Hepatocyte (in vitro differentiated cells): Measurements from ENCODE around the gene CPLX1. TPM values are rescaled to one million over a fixed set of nuclear protein-coding genes. Genes with fewer than 3 reads are reported as not detected.

ENCODE experiments used
- DNase-seq: peaks from one replicate; pipeline ENCODE4 v3.0.0-alpha.2; 2016; ENCODE audit warnings: low spot score
- H2AFZ ChIP-seq: fragments of 200-600 bp; sonication (generic); 2 replicates; pipeline ENCODE4 v1.6.0; 2016; ENCODE audit warnings: antibody characterized with exemption, mild to moderate bottlenecking
- H3K27ac ChIP-seq: fragments of 200-600 bp; sonication (generic); 2 replicates; pipeline ENCODE4 v1.5.1; 2016; ENCODE audit warnings: mild to moderate bottlenecking
- H3K27me3 ChIP-seq: fragments of 200-600 bp; sonication (generic); 2 replicates; pipeline ENCODE4 v1.6.1; 2016
- H3K36me3 ChIP-seq: fragments of 200-600 bp; sonication (generic); replicated peaks from 2 replicates; pipeline ENCODE4 v1.5.1; 2016; ENCODE audit warnings: low read depth; ENCODE audit not compliant: insufficient read depth
- H3K4me1 ChIP-seq: fragments of 200-600 bp; sonication (generic); 2 replicates; pipeline ENCODE4 v1.5.1; 2016; ENCODE audit warnings: mild to moderate bottlenecking, moderate library complexity; ENCODE audit not compliant: insufficient read depth
- H3K4me2 ChIP-seq: fragments of 200-600 bp; sonication (generic); 2 replicates; pipeline ENCODE4 v1.6.0; 2016
- H3K4me3 ChIP-seq: fragments of 200-600 bp; sonication (generic); 2 replicates; pipeline ENCODE4 v1.5.1; 2016; ENCODE audit warnings: mild to moderate bottlenecking
- H3K79me2 ChIP-seq: fragments of 200-600 bp; sonication (generic); 2 replicates; pipeline ENCODE4 v1.6.0; 2017; ENCODE audit warnings: mild to moderate bottlenecking
- H3K9me2 ChIP-seq: fragments of 200-600 bp; sonication (generic); replicated peaks from 2 replicates; pipeline ENCODE4 v1.6.0; 2017; ENCODE audit warnings: mild to moderate bottlenecking; ENCODE audit not compliant: insufficient read depth
- H3K9me3 ChIP-seq: fragments of 200-600 bp; sonication (generic); 2 replicates; pipeline ENCODE4 v1.5.1; 2016; ENCODE audit warnings: low read depth, mild to moderate bottlenecking
- H4K20me1 ChIP-seq: fragments of 200-600 bp; sonication (generic); 2 replicates; pipeline ENCODE4 v1.6.0; 2016; ENCODE audit warnings: mild to moderate bottlenecking; ENCODE audit not compliant: insufficient read depth, poor library complexity, severe bottlenecking
- EZH2 ChIP-seq: fragments of 200-600 bp; sonication (generic); IDR thresholded peaks from 2 replicates; pipeline ENCODE4 v1.6.1; 2016; ENCODE audit warnings: antibody characterized with exemption, mild to moderate bottlenecking, borderline replicate concordance
- EZH2phosphoT487 ChIP-seq: fragments of 200-600 bp; sonication (generic); IDR thresholded peaks from one replicate; pipeline ENCODE4 v1.6.1; 2018; ENCODE audit warnings: antibody characterized with exemption, mild to moderate bottlenecking, low read depth, moderate library complexity; ENCODE audit not compliant: unreplicated experiment, severe bottlenecking
- WGBS: methylation state at CpG from one replicate; pipeline ENCODE4 v1.1.6; 2016; ENCODE audit warnings: low lambda C conversion rate; ENCODE audit errors: missing lambda C conversion rate; 5-methylcytosine and 5-hydroxymethylcytosine counted together
- polyA plus RNA-seq: library from polyadenylated mRNA; unstranded; fragments of >200 nt; fragmentation: Nextera tagmentation; extraction: Ambion mirVana; gene quantifications from 2 replicates; pipeline ENCODE4 v1.2.1, GENCODE V29; 2016
- total RNA-seq: library from RNA; depleted of rRNA; stranded (reverse); fragments of >200 nt; gene quantifications from 2 replicates; pipeline ENCODE4 v1.2.3, GENCODE V29; 2014
- TF ChIP-seq, protein P1 (sequence below): fragments of 200-600 bp; sonication (generic); IDR thresholded peaks from 2 replicates; pipeline ENCODE4 v1.5.1; 2016; ENCODE audit warnings: antibody characterized with exemption, mild to moderate bottlenecking; ENCODE audit not compliant: poor library complexity

The CPLX1 gene
- total and polyA plus RNA-seq, 2 experiments from 2014 or later, result 0.30 to 2.0 TPM

DNA sequence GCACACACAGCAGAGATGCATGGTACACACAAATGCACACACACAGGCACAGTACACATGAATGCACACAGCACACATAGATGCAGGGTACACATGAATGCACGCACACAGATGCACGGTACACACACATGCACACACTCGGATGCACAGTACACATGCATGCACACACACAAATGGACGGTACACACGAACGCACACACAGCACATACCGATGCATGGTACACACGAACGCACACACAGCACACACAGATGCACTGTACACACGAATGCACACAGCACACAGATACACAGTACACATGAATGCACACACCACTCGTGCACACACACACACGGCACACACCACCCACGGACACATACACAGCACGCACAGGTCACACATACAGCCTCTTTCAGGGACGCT is 43.8 kb upstream of the CPLX1 start:
- no peak for DNase-seq
- 97% methylated on average over 15 of the region's 15 CpGs for WGBS
- Histone ChIP-seq H3K9me2 (no peaks in the 10 kb centered on the region), H2AFZ (no peak overlapping the region), H3K4me2 (no peak overlapping the region), H3K27ac (no peak overlapping the region), H3K36me3 (no peaks in the 10 kb centered on the region), H3K9me3 (no peaks in the 10 kb centered on the region), H3K27me3 (no peaks in the 10 kb centered on the region), H3K4me1 (no peaks in the 10 kb centered on the region), H3K4me3 (no peak overlapping the region), H4K20me1 (no peaks in the 10 kb centered on the region), H3K79me2 (no peaks in the 10 kb centered on the region)
- TF ChIP-seq EZH2 (no peak), EZH2phosphoT487 (no peak)
- TF ChIP-seq, protein P1, sequence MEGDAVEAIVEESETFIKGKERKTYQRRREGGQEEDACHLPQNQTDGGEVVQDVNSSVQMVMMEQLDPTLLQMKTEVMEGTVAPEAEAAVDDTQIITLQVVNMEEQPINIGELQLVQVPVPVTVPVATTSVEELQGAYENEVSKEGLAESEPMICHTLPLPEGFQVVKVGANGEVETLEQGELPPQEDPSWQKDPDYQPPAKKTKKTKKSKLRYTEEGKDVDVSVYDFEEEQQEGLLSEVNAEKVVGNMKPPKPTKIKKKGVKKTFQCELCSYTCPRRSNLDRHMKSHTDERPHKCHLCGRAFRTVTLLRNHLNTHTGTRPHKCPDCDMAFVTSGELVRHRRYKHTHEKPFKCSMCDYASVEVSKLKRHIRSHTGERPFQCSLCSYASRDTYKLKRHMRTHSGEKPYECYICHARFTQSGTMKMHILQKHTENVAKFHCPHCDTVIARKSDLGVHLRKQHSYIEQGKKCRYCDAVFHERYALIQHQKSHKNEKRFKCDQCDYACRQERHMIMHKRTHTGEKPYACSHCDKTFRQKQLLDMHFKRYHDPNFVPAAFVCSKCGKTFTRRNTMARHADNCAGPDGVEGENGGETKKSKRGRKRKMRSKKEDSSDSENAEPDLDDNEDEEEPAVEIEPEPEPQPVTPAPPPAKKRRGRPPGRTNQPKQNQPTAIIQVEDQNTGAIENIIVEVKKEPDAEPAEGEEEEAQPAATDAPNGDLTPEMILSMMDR, result no peak

DNA sequence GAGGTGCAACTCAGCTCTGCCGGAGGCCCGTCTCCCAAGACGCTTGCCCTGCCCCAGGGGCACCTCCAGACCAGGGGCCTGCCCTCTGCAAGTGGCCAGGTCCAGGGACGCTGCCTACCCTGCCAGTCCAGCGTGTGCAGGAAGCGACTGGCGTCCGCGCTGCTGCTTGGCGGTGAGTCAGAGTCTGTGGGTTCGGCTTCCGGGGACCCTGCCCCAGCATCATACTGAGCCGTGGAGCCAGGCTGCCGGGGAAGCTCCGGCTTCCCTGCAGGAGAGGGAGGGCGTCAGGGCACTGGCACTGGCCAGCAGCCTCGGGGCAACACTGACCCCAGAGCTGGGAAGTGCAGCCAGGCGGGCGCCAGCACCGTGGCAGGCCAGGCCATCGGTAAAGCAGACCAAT is 42.5 kb upstream of the CPLX1 start:
- WGBS, result 97% methylated on average over 21 of the region's 21 CpGs
- DNase-seq, result no peak
- Histone ChIP-seq H3K27me3 (no peaks in the 10 kb centered on the region), H3K36me3 (no peaks in the 10 kb centered on the region), H4K20me1 (no peaks in the 10 kb centered on the region), H2AFZ (no peak overlapping the region), H3K4me1 (no peaks in the 10 kb centered on the region), H3K4me2 (no peak overlapping the region), H3K4me3 (no peak overlapping the region), H3K79me2 (no peaks in the 10 kb centered on the region), H3K27ac (no peak overlapping the region), H3K9me3 (no peaks in the 10 kb centered on the region), H3K9me2 (no peaks in the 10 kb centered on the region)
- TF ChIP-seq, protein P1, result no peak
- TF ChIP-seq EZH2 (no peak), EZH2phosphoT487 (no peak)

DNA sequence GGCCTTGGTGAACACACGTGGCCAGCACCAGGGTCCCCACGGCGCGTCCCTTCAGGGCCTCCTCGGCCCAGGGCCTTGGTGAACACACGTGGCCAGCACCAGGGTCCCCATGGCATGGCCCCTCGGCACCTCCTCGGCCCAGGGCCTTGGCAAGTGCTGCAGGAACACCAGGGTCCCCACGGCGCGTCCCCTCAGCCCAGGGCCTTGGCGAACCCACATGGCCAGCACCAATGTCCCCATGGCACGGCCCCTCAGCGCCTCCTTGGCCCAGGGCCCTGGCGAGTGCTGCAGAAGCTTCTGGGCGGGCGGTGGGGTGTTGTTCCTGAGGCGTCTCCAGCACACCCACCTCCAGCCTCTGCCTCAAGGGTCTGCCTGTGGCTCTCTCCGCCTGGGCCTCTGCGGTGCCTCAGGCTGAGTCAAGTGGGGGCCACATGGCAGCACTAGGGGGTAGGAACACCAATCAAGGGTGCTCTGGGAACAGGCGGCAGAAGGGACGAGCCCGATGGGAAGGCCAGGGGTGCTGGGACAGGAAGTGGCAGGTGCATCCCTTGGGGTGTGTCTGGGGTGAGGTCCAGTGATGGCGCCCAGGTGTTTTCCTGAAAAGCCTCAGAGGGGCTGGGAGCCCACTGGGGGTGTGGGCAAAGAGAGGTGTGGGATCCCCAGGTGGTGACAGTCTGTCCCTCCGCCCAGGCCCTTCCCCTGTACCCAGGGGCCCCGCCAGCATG is 41.8 kb upstream of the CPLX1 start:
- no peak overlapping the region for H3K4me2 ChIP-seq
- H3K27ac ChIP-seq, result no peak overlapping the region
- no peak overlapping the region for H2AFZ ChIP-seq
- no peaks in the 10 kb centered on the region for H3K27me3 ChIP-seq
- H3K36me3 ChIP-seq, result no peaks in the 10 kb centered on the region
- H3K4me3 ChIP-seq, result no peak overlapping the region
- no peaks in the 10 kb centered on the region for H3K9me3 ChIP-seq
- H3K79me2 ChIP-seq, result no peaks in the 10 kb centered on the region
- DNase-seq, result no peak
- WGBS, result 92% methylated on average over 23 of the region's 26 CpGs
- H3K9me2 ChIP-seq, result no peaks in the 10 kb centered on the region
- H4K20me1 ChIP-seq, result no peaks in the 10 kb centered on the region
- TF ChIP-seq EZH2 (no peak), EZH2phosphoT487 (no peak)
- TF ChIP-seq, protein P1, result no peak
- H3K4me1 ChIP-seq, result no peaks in the 10 kb centered on the region
